Measurements from ENCODE around the gene COA7. TPM values are rescaled to one million over a fixed set of nuclear protein-coding genes. Genes with fewer than 3 reads are reported as not detected.

COA7 gene
- 10.9 and 14.9 TPM in 2 replicates for total RNA-seq

DNA sequence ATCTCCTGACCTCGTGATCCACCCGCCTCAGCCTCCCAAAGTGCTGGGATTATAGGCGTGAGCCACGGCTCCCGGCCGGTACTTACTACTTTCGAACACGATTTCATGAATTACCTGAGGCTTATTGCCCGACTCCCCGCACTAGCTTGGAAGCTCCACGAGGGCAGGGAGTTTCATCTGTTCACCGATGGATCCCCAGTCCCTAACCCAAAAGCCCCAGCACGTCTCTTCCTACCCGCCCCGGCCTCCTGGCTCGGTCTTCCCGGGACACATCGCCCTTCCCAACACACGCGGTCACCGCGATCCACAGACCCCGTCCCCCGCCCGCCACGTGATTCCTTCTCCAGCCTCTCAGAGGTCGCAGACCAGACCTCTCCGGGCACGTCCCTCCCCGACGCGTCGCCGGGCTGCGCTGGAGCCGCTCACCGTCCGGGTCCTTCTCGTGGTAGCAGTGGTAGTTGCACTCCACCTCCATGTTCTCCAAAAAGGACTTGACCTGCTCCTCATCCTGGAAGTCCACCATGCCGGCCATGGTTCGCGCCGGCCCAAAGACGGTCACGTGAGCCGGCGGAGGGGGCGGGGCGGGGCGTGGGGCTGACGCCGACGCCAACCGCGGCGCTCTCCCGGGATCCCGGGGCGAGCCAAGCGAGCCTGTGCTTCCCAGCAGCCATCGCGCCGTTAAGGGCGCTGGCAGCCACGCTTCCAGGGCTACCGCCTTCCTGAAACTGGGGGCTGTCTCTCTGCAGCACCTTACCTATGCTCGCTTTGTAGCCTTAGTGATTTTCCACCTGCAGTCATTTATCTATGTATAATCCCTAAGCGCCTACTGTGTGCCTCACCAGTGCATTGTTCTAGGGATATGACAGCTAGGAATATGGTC lies at the start of gene COA7:
Gene COA7 (minus strand): TSS at position 553 of the 880 bp plus-strand sequence. CDS start 21 bp downstream, at position 532.

DNA sequence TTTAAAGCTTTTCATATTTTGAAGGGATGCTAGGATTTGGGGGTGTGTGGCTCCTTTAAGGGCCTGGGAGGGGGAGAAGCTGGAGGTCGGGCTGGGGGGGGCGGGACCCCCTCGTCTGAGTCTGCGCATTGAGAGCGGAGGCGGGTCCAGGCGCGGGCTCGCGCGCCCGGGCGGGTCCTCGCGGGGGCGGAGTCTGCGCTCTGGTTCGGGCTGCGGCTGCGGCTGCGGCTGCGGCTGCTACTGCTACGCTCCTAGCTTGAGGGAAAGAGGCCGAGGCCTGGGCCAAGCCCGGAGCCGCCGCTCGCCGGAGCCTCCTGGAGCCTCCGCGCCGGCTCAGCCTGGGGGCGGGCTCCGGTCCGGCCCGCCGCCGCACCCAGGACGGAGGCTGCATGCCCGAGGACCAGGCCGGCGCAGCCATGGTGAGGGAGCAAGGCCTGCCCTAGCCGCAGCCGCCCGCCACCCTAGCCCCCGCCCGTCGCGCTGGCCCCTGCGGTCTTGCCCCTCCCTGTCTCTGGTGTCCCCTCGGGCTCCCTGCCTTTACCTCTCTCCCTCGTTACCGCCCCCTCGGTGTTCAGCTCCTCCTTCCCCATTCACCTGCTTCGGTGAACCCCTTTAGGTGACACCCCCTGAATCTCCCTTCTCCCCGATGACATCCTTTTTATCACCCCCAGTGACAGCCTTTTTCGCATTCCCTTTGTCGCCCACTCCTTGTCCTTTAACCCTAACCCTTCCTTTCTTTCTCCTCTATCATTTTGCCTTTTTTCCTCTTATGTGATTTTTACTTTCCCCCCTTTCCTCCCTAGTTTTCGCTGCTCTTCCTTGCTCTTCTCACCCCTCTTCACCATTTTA lies 28.3 kb upstream of the COA7 start, which contains the start of gene ZYG11B:
Gene ZYG11B (plus strand): TSS at position 189 of the 849 bp plus-strand sequence. CDS start 201 bp downstream, at position 390.

Other genes starting within 250 kb of the COA7 start
- 31.1 and 35.6 TPM in 2 replicates for gene TUT4, start 145.3 kb downstream of the COA7 start, total RNA-seq
- gene GPX7, start 96.0 kb downstream of the COA7 start, total RNA-seq: 35.1 and 45.2 TPM in 2 replicates
- not detected in 2 replicates for gene SHISAL2A, start 65.2 kb downstream of the COA7 start, total RNA-seq
- 55.1 and 56.0 TPM in 2 replicates for gene ZYG11B, start 28.1 kb upstream of the COA7 start, total RNA-seq
- 0.99 and 3.5 TPM in 2 replicates for gene ZYG11A, start 144.4 kb upstream of the COA7 start, total RNA-seq
- 47.8 and 54.7 TPM in 2 replicates for gene ECHDC2, start 223.4 kb upstream of the COA7 start, total RNA-seq
- gene SCP2, start 228.9 kb upstream of the COA7 start, total RNA-seq: 209 and 322 TPM in 2 replicates